ENCODE results near the gene UBE2U. TPM values are rescaled to one million over a fixed set of nuclear protein-coding genes. Genes with fewer than 3 reads are reported as not detected.

The UBE2U gene
- not detected for total RNA-seq

GRCh38 chr1:64203420-64203819 is at the start of gene UBE2U:
TSS of gene UBE2U (plus strand) at chr1:64203623. CDS start at chr1:64204051, 428 bp downstream.
- no peak for DNase-seq (ENCODE audit: low spot score)

- DNase-seq (ENCODE audit: low spot score) = no peak
Measured at GRCh38 chr1:64155278-64155677, 48.1 kb upstream of the UBE2U start.

- DNase-seq (ENCODE audit: low spot score) = no peak
Measured at GRCh38 chr1:64161357-64161941, 42.0 kb upstream of the UBE2U start.

- DNase-seq (ENCODE audit: low spot score) = no peak
Measured at GRCh38 chr1:64162151-64162550, 41.3 kb upstream of the UBE2U start.

GRCh38 chr1:64162804-64163203 is 40.6 kb upstream of the UBE2U start:
- DNase-seq (ENCODE audit: low spot score) = no peak

- DNase-seq (ENCODE audit: low spot score) = no peak
Measured at GRCh38 chr1:64163431-64163830, 40.0 kb upstream of the UBE2U start.

GRCh38 chr1:64163970-64164369 is 39.5 kb upstream of the UBE2U start:
- DNase-seq (ENCODE audit: low spot score) = no peak

GRCh38 chr1:64166629-64167028 is 36.8 kb upstream of the UBE2U start:
- no peak for DNase-seq (ENCODE audit: low spot score)

GRCh38 chr1:64167176-64167575 is 36.2 kb upstream of the UBE2U start:
- DNase-seq (ENCODE audit: low spot score) = no peak

- no peak for DNase-seq (ENCODE audit: low spot score)
Measured at GRCh38 chr1:64171246-64171645, 32.2 kb upstream of the UBE2U start.

- no peak for DNase-seq (ENCODE audit: low spot score)
Measured at GRCh38 chr1:64171797-64172281, 31.6 kb upstream of the UBE2U start.

GRCh38 chr1:64172458-64172983 is 30.9 kb upstream of the UBE2U start:
- DNase-seq (ENCODE audit: low spot score) = no peak

- DNase-seq (ENCODE audit: low spot score) = no peak
Measured at GRCh38 chr1:64173336-64173940, 30.0 kb upstream of the UBE2U start.

- DNase-seq (ENCODE audit: low spot score) = no peak
Measured at GRCh38 chr1:64175639-64176038, 27.8 kb upstream of the UBE2U start.

- no peak for DNase-seq (ENCODE audit: low spot score)
Measured at GRCh38 chr1:64176659-64177058, 26.8 kb upstream of the UBE2U start.

GRCh38 chr1:64179588-64179987 is 23.8 kb upstream of the UBE2U start:
- DNase-seq (ENCODE audit: low spot score) = no peak

GRCh38 chr1:64182207-64182606 is 21.2 kb upstream of the UBE2U start:
- no peak for DNase-seq (ENCODE audit: low spot score)

- no peak for DNase-seq (ENCODE audit: low spot score)
Measured at GRCh38 chr1:64183395-64184002, 19.9 kb upstream of the UBE2U start.

- DNase-seq (ENCODE audit: low spot score) = no peak
Measured at GRCh38 chr1:64184003-64184440, 19.4 kb upstream of the UBE2U start.

- no peak for DNase-seq (ENCODE audit: low spot score)
Measured at GRCh38 chr1:64186138-64186897, 17.1 kb upstream of the UBE2U start.

GRCh38 chr1:64186898-64187280 is 16.5 kb upstream of the UBE2U start:
- DNase-seq (ENCODE audit: low spot score) = no peak

- DNase-seq (ENCODE audit: low spot score) = no peak
Measured at GRCh38 chr1:64187646-64188045, 15.8 kb upstream of the UBE2U start.
